Activated T-helper 17 cell treated with anti-CD3 and anti-CD28 coated beads, Interleukin-2, amount 50 U/mL, for 72 hours (primary cell): ENCODE results near the gene CYP4F11. TPM values are rescaled to one million over a fixed set of nuclear protein-coding genes. Genes with fewer than 3 reads are reported as not detected.
A peak's percentile ranks its signal among the peaks of the same experiment; 100 is the strongest.
"Not testable (repeated sequence)": the region's sequence is repeated elsewhere in the genome, so short reads cannot be mapped to it uniquely, and the experiment has no call there.

Source experiments
- ATAC-seq: fragments of 150-1000 bp; cut with Tn5 transposase; replicated peaks from 2 replicates; pipeline ENCODE4 v1.10.0; 2021; ENCODE audit warnings: mild to moderate bottlenecking, moderate library complexity
- H3K27ac Mint-ChIP-seq: one replicate; pipeline ENCODE4 v1.8.0; 2022; ENCODE audit warnings: mixed read lengths
- H3K27me3 Mint-ChIP-seq: one replicate; pipeline ENCODE4 v1.8.0; 2022; ENCODE audit warnings: mixed read lengths
- H3K36me3 Mint-ChIP-seq: one replicate; pipeline ENCODE4 v1.8.0; 2022; ENCODE audit warnings: low read depth, mild to moderate bottlenecking, mixed read lengths
- H3K4me1 Mint-ChIP-seq: one replicate; pipeline ENCODE4 v1.8.0; 2022; ENCODE audit warnings: mixed read lengths
- H3K4me3 Mint-ChIP-seq: one replicate; pipeline ENCODE4 v1.8.0; 2022; ENCODE audit warnings: mild to moderate bottlenecking, mixed read lengths
- H3K9me3 Mint-ChIP-seq: one replicate; pipeline ENCODE4 v1.8.0; 2022; ENCODE audit warnings: mixed read lengths
- total RNA-seq, 2 donors: library from RNA; stranded (reverse); gene quantifications; one replicate each; pipeline ENCODE4 v1.2.3, GENCODE V29; 2022

The CYP4F11 gene
- total RNA-seq, 2 donors from 2014 or later, result not detected

DNA sequence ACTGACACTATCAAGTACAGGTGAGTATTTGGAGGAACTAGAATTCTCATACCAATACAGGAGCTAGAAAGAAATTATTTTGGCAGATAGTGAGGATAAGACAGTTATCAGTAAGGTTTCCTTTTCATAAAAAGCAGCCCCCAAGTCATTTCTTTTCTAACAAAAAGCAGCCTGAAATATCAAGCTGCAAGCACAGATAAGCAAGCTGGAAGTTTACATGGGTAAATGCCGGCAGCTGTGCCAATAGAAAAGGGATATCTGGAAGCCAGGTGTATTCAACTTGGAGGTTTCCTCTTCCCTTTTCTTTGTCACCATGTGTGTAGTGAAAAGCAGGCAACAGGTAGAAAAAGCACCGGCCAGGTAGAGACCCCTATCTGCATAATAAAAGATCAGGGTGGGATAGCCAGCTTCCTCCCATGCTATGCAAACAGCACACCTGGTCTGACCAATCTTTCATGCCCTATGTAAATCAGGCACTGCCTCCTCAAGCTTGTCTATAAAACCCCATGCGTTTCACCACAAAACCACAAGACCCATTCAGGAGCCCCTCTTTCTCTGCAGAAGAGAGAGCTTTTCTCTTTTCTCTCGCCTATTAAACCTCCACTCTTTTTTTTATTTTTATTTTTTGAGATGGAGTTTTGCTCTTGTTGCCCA is 59.4 kb downstream of the CYP4F11 start:
- Mint-ChIP-seq H3K4me3 (no peak overlapping the region), H3K27me3 (peaks cover 27% of the 10 kb centered on the region), H3K36me3 (no peaks in the 10 kb centered on the region), H3K4me1 (peaks cover 3% of the 10 kb centered on the region), H3K9me3 (no peaks in the 10 kb centered on the region), H3K27ac (no peak overlapping the region)
- no peak for ATAC-seq

DNA sequence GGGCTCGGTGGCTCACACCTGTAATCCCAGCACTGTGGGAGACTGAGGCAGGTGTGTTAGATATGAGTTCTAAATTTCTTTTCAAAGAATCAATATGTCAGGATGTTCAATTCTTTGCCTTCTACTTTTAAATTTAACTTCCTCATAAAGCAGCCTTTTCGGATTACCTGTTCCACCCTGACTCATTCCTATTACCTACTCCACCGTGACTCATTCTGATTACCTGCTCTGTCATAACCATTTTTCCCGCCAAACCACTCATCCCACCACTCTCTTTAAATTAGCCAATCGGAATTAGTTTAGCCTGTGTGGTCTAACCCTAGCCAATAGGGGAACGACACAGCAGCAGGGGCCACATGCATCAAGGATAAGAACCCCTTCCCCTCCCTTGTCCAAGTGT is 60.6 kb downstream of the CYP4F11 start:
- H3K36me3 Mint-ChIP-seq, ATAC-seq, H3K9me3 Mint-ChIP-seq, H3K4me3 Mint-ChIP-seq, H3K4me1 Mint-ChIP-seq, H3K27ac Mint-ChIP-seq: not testable (repeated sequence)
- peaks cover 24% of the 10 kb centered on the region for H3K27me3 Mint-ChIP-seq

DNA sequence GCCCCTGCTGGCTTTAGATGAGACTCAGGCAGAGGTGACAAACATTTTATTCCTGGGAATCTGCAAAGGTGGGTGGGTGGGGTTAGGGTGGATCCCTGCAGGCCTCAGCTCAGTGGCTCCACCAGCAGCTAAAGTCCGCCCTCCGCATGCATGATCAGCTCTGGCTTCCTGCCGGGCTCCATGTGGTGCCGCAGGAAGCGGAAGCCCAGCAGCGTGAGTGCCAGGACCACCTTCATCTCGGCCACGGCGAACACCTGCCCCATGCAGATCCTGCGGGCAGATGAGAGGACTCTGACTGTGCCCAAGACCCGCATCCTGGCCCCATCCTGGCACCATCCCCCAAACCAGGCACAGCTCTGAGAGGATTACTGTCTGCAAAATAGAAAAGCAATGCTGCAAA is 62.8 kb downstream of the CYP4F11 start:
- H3K27ac Mint-ChIP-seq, result no peak overlapping the region
- peaks cover 3% of the 10 kb centered on the region for H3K4me1 Mint-ChIP-seq
- H3K36me3 Mint-ChIP-seq, result no peaks in the 10 kb centered on the region
- peak; percentile 34 for ATAC-seq
- peak overlapping the region; percentile 26 for H3K4me3 Mint-ChIP-seq
- peaks cover 21% of the 10 kb centered on the region for H3K27me3 Mint-ChIP-seq
- H3K9me3 Mint-ChIP-seq, result no peaks in the 10 kb centered on the region

DNA sequence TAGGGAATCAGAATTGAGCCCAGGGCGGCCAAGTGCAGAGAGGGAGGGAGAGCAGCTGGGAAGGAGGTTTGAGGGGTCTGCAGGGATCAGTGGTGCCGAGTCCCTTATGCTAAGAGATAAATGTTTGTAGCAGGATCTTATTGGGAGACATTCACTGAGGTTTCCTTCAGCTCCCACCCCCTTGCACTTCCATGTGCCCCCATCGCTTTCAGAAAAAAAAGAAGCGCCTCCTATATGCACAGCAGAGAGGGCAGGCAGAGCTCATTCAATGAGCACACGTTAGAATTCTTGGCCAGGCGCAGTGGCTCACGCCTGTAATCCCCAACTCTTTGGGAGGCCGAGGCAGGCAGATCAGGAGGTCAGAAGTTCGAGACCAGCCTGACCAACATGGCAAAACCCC is 64.5 kb downstream of the CYP4F11 start:
- Mint-ChIP-seq H3K4me3 (no peak overlapping the region), H3K9me3 (no peaks in the 10 kb centered on the region), H3K27me3 (peaks cover 13% of the 10 kb centered on the region), H3K36me3 (no peaks in the 10 kb centered on the region), H3K4me1 (peaks cover 3% of the 10 kb centered on the region), H3K27ac (no peak overlapping the region)
- no peak for ATAC-seq

DNA sequence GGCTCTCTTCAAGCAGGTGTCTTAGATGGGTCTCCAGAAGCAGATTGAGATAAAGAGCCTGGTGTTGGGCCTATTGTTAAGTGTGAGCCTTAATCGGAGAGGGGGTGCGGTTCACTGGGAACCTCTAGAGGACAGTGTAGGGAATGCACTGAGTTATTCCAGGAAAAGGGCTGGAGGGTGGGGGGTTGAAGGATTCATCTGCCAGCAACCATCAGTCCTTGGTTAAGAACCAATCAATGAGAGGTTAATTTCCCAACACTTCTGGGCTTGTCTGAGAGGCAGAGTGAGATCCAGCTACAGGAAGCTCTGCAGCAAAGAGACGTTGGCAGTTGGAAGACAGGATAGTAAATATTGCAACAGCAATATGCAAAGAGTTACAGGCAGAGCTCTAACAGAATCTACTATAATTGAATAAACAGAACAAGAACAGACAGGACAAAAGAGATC is 65.2 kb downstream of the CYP4F11 start:
- Mint-ChIP-seq H3K4me1 (peaks cover 3% of the 10 kb centered on the region), H3K9me3 (no peaks in the 10 kb centered on the region), H3K27me3 (peaks cover 5% of the 10 kb centered on the region), H3K4me3 (no peak overlapping the region), H3K36me3 (no peaks in the 10 kb centered on the region), H3K27ac (no peak overlapping the region)
- peak; percentile 56 for ATAC-seq

DNA sequence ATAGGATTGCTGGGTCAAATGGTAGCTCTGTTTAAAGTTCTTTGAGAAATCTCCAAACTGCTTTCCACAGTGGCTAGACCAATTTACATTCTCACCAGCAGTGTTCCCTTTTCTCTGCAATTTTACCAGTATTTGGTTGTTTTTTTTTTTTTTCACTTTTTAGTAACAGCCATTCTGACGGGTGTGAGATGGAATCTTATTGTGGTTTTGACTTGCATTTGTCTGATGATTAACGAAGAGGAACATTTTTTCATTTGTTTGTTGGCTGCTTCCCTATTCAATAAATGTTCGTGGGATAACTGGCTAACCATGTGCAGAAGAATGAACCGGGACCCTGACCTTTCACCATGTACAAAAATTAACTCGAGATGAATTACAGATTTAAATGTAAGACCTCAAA is 67.7 kb downstream of the CYP4F11 start:
- Mint-ChIP-seq H3K4me3 (no peak overlapping the region), H3K4me1 (no peaks in the 10 kb centered on the region), H3K9me3 (no peaks in the 10 kb centered on the region), H3K36me3 (no peaks in the 10 kb centered on the region), H3K27ac (no peak overlapping the region), H3K27me3 (no peaks in the 10 kb centered on the region)
- ATAC-seq, result no peak

DNA sequence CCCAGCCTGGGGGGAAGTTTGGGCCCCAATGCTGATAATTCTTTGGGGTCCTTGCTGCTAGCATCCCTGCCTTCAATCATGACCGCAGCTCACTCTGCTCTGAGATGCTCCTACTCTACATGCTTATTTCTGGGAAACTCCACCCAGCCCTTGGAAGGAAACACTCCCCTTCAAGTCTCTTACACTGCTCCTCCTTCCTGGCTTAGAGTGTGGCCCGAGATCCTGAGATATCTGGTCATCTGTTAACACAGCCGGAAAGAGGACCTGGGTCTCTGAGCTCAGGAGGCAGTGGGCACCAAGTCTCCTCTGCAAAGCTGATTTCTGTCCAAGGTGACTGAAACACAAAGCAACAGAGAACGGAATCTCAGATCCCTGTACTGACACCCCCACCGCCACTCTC is 69.5 kb downstream of the CYP4F11 start:
- Mint-ChIP-seq H3K36me3 (no peaks in the 10 kb centered on the region), H3K4me3 (no peak overlapping the region), H3K4me1 (no peaks in the 10 kb centered on the region), H3K27ac (no peak overlapping the region), H3K27me3 (no peaks in the 10 kb centered on the region), H3K9me3 (no peaks in the 10 kb centered on the region)
- no peak for ATAC-seq

DNA sequence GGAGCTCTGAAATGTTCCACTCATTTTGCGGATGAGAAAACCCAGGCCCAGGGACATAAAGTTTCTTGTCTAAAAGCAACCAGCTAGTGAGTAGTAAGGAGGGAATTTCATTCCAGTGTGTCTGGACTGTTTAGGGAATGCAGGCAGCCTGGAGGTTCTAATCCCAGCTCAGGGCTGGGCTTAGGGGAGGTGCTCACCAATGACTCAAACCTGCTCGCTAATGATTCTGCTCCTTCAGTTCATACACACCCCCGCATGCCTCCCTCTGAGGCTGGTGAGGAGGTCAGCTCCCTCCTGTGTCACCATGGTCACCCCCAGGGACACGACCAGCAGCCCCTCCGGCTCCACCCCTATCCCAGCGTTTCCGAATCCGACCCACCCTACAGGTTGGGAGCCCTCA is 71.1 kb downstream of the CYP4F11 start:
- ATAC-seq, result no peak
- Mint-ChIP-seq H3K9me3 (no peaks in the 10 kb centered on the region), H3K36me3 (no peaks in the 10 kb centered on the region), H3K4me3 (no peak overlapping the region), H3K4me1 (no peaks in the 10 kb centered on the region), H3K27me3 (no peaks in the 10 kb centered on the region), H3K27ac (no peak overlapping the region)

DNA sequence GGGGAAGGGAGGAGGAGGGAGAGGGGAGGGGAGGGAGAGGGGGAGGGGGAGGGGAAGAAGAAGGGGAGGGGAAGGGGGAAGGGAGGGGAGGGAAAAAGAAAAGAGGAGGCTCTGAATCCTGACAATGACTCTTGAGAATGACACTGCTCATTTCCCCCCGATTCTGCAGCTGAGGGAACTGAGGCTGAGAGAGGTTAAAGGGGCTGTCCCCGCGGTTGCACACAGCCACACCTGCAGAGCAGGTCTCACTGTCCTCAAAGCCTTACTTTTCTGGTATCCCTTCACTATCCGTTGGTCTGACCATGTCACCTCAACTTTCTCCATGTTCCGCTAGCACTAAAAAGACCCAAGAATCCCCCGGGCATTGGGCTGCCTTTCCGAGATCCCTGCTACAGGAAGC is 71.9 kb downstream of the CYP4F11 start:
- Mint-ChIP-seq H3K27ac (no peak overlapping the region), H3K9me3 (no peaks in the 10 kb centered on the region), H3K4me3 (no peak overlapping the region), H3K36me3 (no peaks in the 10 kb centered on the region), H3K27me3 (no peaks in the 10 kb centered on the region), H3K4me1 (no peaks in the 10 kb centered on the region)
- no peak for ATAC-seq

Other genes with a start within 250 kb of the CYP4F11 start
- gene OR10H2, start 206.5 kb downstream of the CYP4F11 start, total RNA-seq, result not detected
- gene OR10H3, start 196.5 kb downstream of the CYP4F11 start, total RNA-seq, result not detected
- not detected for gene OR10H5, start 146.9 kb downstream of the CYP4F11 start, total RNA-seq
- not detected for gene OR10H1, start 118.9 kb downstream of the CYP4F11 start, total RNA-seq
- gene CYP4F2, start 36.5 kb downstream of the CYP4F11 start, total RNA-seq, result not detected
- gene OR10H4, start 14.5 kb upstream of the CYP4F11 start, total RNA-seq, result not detected
- gene TPM4, start 142.0 kb upstream of the CYP4F11 start, total RNA-seq, result 100 to 1,000 TPM; 474 to 660 TPM
- 100 to 1,000 TPM; 140 to 212 TPM for gene RAB8A, start 177.4 kb upstream of the CYP4F11 start, total RNA-seq
- 10 to 100 TPM; 32.7 to 39.3 TPM for gene HSH2D, start 209.2 kb upstream of the CYP4F11 start, total RNA-seq
- 1 to 10 TPM in 1 of 2 donors, not detected in 1; 1.1 TPM for gene CIB3, start 239.0 kb upstream of the CYP4F11 start, total RNA-seq